Sigmoid colon (tissue), 7 donors: ENCODE data around the gene FAM241A. TPM values are rescaled to one million over a fixed set of nuclear protein-coding genes. Genes with fewer than 3 reads are reported as not detected.

ENCODE experiments used
- DNase-seq: peaks from one replicate; pipeline ENCODE4 v3.0.0-alpha.2; 2019
- H3K27ac ChIP-seq, 4 donors: fragments of 200-600 bp; sonication (generic); one replicate each; pipeline ENCODE4 v1.5.1; 2016 to 2019; ENCODE audit warnings: mild to moderate bottlenecking in 1 of 4
- H3K27me3 ChIP-seq, 3 donors: fragments of 200-600 bp; sonication (generic); one replicate each; pipeline ENCODE4 v1.5.1; 2019; ENCODE audit warnings: mild to moderate bottlenecking in 1 of 3
- H3K36me3 ChIP-seq, 4 donors: fragments of 200-600 bp; sonication (generic); one replicate each; pipeline ENCODE4 v1.5.1; 2016 to 2019
- H3K4me1 ChIP-seq, 4 donors: fragments of 200-600 bp; sonication (generic); one replicate each; pipeline ENCODE4 v1.5.1; 2017 to 2019
- H3K4me3 ChIP-seq, 4 donors: fragments of 200-600 bp; sonication (generic); one replicate each; pipeline ENCODE4 v1.5.1; 2017 to 2019; ENCODE audit warnings: mild to moderate bottlenecking in 2 of 4, moderate library complexity in 1 of 4
- H3K9me3 ChIP-seq, 4 donors: fragments of 200-600 bp in 3 of 4; sonication (generic) in 3 of 4; one replicate each; pipeline versions ENCODE4 v1.5.1 to v1.6.1; 2013 to 2019
- EP300 ChIP-seq, 4 donors: sonication (generic); formaldehyde crosslinking; IDR thresholded peaks; one replicate each; pipeline ENCODE4 v1.6.1; 2017; ENCODE audit warnings: antibody characterized with exemption in 4 of 4
- POLR2A ChIP-seq, 2 donors: fragments of 450-650 bp; IDR thresholded peaks; one replicate each; pipeline ENCODE4 v1.6.1; 2016; ENCODE audit warnings: antibody characterized with exemption in 2 of 2, mild to moderate bottlenecking in 2 of 2, moderate library complexity in 2 of 2
- POLR2AphosphoS5 ChIP-seq, 4 donors: sonication (generic); formaldehyde crosslinking; IDR thresholded peaks; one replicate each; pipeline ENCODE4 v1.6.1; 2017; ENCODE audit warnings: antibody characterized with exemption in 4 of 4
- WGBS, 2 donors: extraction: QIAGEN DNeasy Blood & Tissue Kit; methylation state at CpG; one replicate each; pipeline ENCODE4 v1.1.7; 2013; 5-methylcytosine and 5-hydroxymethylcytosine counted together
- intact Hi-C: fragments of 100-400 bp; cut with DNase I; formaldehyde crosslinking; loops from one replicate; pipeline ENCODE4 v1.15.1; 2023
- polyA plus RNA-seq, 3 donors: library from polyadenylated mRNA; stranded (reverse); fragments of 200-250 nt; gene quantifications; one replicate each; pipeline ENCODE4 v1.2.3, GENCODE V29; 2013
- total RNA-seq, 4 donors: library from RNA; depleted of rRNA; stranded (reverse); fragments of >200 nt; gene quantifications; one replicate each; pipeline ENCODE4 v1.1.0, GENCODE V29; 2016
- TF ChIP-seq, protein P1 (sequence below), 4 experiments: fragments of 450-650 bp in 3 of 4; fragments of 200-600 bp in 1 of 4; IDR thresholded peaks; one replicate each; pipeline ENCODE4 v1.5.1; 2016 to 2019; ENCODE audit warnings: antibody characterized with exemption in 4 of 4, mild to moderate bottlenecking in 3 of 4, moderate library complexity in 2 of 4
- donor health status: healthy with polysubstance abuse.
- donor health status: Bipolar disorder and iron deficiency.
- donor health status: healthy.

Gene FAM241A
- total and polyA plus RNA-seq, 7 donors = 1.2 to 3.7 (median 2.8) TPM

DNA sequence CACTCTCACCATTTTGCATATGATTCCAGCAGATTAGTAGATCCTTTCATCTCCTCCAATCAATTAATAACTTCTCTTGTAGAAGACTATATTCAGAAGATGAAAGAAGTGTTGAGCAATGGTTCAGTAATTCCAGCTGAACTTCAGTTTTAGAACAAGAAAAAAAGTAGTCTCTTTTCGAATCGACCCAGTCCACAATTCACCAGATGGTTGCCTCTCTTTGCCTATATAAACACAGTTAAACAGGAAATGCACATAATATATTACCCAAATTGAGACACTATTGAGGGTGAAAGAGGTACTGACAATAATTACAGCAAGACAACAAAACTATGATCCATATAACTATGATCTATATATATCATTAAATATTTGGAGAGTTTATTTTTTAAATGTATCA, 16.8 kb upstream of the FAM241A start:
- Histone ChIP-seq H3K4me1 (no peaks in the 10 kb centered on the region), H3K9me3 (no peaks in the 10 kb centered on the region), H3K27ac (no peak overlapping the region), H3K27me3 (no peaks in the 10 kb centered on the region), H3K4me3 (no peak overlapping the region), H3K36me3 (no peaks in the 10 kb centered on the region)
- 34 to 52% methylated on average over 2 of the region's 2 CpGs for WGBS, 2 donors
- DNase-seq = no peak
- TF ChIP-seq, protein P1, sequence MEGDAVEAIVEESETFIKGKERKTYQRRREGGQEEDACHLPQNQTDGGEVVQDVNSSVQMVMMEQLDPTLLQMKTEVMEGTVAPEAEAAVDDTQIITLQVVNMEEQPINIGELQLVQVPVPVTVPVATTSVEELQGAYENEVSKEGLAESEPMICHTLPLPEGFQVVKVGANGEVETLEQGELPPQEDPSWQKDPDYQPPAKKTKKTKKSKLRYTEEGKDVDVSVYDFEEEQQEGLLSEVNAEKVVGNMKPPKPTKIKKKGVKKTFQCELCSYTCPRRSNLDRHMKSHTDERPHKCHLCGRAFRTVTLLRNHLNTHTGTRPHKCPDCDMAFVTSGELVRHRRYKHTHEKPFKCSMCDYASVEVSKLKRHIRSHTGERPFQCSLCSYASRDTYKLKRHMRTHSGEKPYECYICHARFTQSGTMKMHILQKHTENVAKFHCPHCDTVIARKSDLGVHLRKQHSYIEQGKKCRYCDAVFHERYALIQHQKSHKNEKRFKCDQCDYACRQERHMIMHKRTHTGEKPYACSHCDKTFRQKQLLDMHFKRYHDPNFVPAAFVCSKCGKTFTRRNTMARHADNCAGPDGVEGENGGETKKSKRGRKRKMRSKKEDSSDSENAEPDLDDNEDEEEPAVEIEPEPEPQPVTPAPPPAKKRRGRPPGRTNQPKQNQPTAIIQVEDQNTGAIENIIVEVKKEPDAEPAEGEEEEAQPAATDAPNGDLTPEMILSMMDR (IDR thresholded peaks at IDR 0.05) = no peak
- TF ChIP-seq POLR2AphosphoS5 (IDR thresholded peaks at IDR 0.05) (no peak), POLR2A (IDR thresholded peaks at IDR 0.05) (no peak), EP300 (IDR thresholded peaks at IDR 0.05) (no peak)
- intact Hi-C loops = no loop called here

- no peaks in the 10 kb centered on the region for H3K27me3 ChIP-seq
- WGBS, 2 donors = 55 to 59% methylated on average over 4 of the region's 4 CpGs
- H3K36me3 ChIP-seq = no peaks in the 10 kb centered on the region
- no peak overlapping the region for H3K27ac ChIP-seq
- TF ChIP-seq, protein P1 (IDR thresholded peaks at IDR 0.05) = no peak
- TF ChIP-seq EP300 (IDR thresholded peaks at IDR 0.05) (no peak), POLR2AphosphoS5 (IDR thresholded peaks at IDR 0.05) (no peak), POLR2A (IDR thresholded peaks at IDR 0.05) (no peak)
- no peak overlapping the region for H3K4me3 ChIP-seq
- intact Hi-C loops = no loop called here
- H3K9me3 ChIP-seq = no peaks in the 10 kb centered on the region
- no peaks in the 10 kb centered on the region for H3K4me1 ChIP-seq
- no peak for DNase-seq
These were observed 14.3 kb upstream of the FAM241A start for GRCh38 chr4:112130906-112131305.

DNA sequence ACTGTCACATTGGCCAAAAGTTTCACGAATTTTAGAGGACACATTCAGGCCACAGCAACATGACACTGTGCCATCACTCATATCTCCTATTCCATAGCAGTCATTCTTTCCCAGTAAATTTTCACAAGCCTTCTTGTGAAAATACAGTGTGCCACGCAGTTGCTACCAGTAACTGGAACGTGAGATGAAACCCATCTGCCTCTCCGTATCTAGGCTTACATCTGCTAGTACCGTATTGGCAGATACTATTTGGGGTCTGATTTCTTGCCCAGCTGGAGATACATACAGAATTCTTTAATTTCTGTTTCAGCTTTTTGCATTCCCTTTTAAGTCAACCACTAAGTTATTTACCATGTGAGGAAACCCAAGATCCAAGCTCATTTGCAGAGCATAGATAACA, 8.7 kb upstream of the FAM241A start:
- no peaks in the 10 kb centered on the region for H3K27me3 ChIP-seq
- no peaks in the 10 kb centered on the region for H3K9me3 ChIP-seq
- DNase-seq = no peak
- no peaks in the 10 kb centered on the region for H3K4me1 ChIP-seq
- intact Hi-C loops = no loop called here
- TF ChIP-seq, protein P1 (IDR thresholded peaks at IDR 0.05) = no peak
- TF ChIP-seq POLR2A (IDR thresholded peaks at IDR 0.05) = no peak
- no peak for TF ChIP-seq POLR2AphosphoS5 (IDR thresholded peaks at IDR 0.05)
- TF ChIP-seq EP300 (IDR thresholded peaks at IDR 0.05) = no peak
- H3K36me3 ChIP-seq = no peaks in the 10 kb centered on the region
- 91 to 92% methylated on average over 5 of the region's 5 CpGs for WGBS, 2 donors
- no peak overlapping the region for H3K4me3 ChIP-seq
- no peak overlapping the region for H3K27ac ChIP-seq

GRCh38 chr4:112138538-112138937, 6.7 kb upstream of the FAM241A start:
- Histone ChIP-seq H3K4me3 (no peak overlapping the region), H3K27ac (no peak overlapping the region), H3K9me3 (no peaks in the 10 kb centered on the region), H3K36me3 (no peaks in the 10 kb centered on the region), H3K27me3 (no peaks in the 10 kb centered on the region), H3K4me1 (no peaks in the 10 kb centered on the region)
- intact Hi-C loops = no loop called here
- TF ChIP-seq EP300 (IDR thresholded peaks at IDR 0.05) (no peak), POLR2A (IDR thresholded peaks at IDR 0.05) (no peak), POLR2AphosphoS5 (IDR thresholded peaks at IDR 0.05) (no peak)
- TF ChIP-seq, protein P1 (IDR thresholded peaks at IDR 0.05) = no peak
- no peak for DNase-seq

- WGBS, 2 donors = 71 to 84% methylated on average over 2 of the region's 2 CpGs
These were observed 4.7 kb upstream of the FAM241A start for GRCh38 chr4:112140536-112140935.

More at GRCh38 chr4:112140536-112140935, 4.7 kb upstream of the FAM241A start:
- H3K4me1 ChIP-seq = no peaks in the 10 kb centered on the region
- H3K4me3 ChIP-seq = no peak overlapping the region
- no peak for DNase-seq
- no peaks in the 10 kb centered on the region for H3K27me3 ChIP-seq
- TF ChIP-seq POLR2A (IDR thresholded peaks at IDR 0.05) (no peak), EP300 (IDR thresholded peaks at IDR 0.05) (no peak), POLR2AphosphoS5 (IDR thresholded peaks at IDR 0.05) (no peak)
- TF ChIP-seq, protein P1 (IDR thresholded peaks at IDR 0.05) = no peak
- intact Hi-C loops = no loop called here
- no peaks in the 10 kb centered on the region for H3K36me3 ChIP-seq
- no peak overlapping the region for H3K27ac ChIP-seq
- H3K9me3 ChIP-seq = no peaks in the 10 kb centered on the region
